HG03135 (cell line): ENCODE data around the gene TUNAR.

Experiments
- ATAC-seq: cut with Tn5 transposase; IDR thresholded peaks from one replicate; pipeline ENCODE4 v1.9.1; 2021; ENCODE audit warnings: mild to moderate bottlenecking, moderate library complexity; ENCODE audit not compliant: unreplicated experiment

The TUNAR gene

GRCh38 chr14:95876761-95877538 lies at the start of gene TUNAR:
Gene TUNAR (plus strand): TSS chr14:95876832.
- ATAC-seq: no peak

- ATAC-seq: no peak
Measured at GRCh38 chr14:95828649-95829265, 47.9 kb upstream of the TUNAR start.

GRCh38 chr14:95829321-95829720 lies 47.3 kb upstream of the TUNAR start:
- no peak for ATAC-seq

GRCh38 chr14:95830386-95830785 lies 46.2 kb upstream of the TUNAR start:
- no peak for ATAC-seq

GRCh38 chr14:95831041-95831440 lies 45.6 kb upstream of the TUNAR start:
- ATAC-seq: no peak

- ATAC-seq: no peak
Measured at GRCh38 chr14:95831468-95831867, 45.2 kb upstream of the TUNAR start.

- ATAC-seq: no peak
Measured at GRCh38 chr14:95832012-95832411, 44.6 kb upstream of the TUNAR start.

- no peak for ATAC-seq
Measured at GRCh38 chr14:95833429-95833828, 43.2 kb upstream of the TUNAR start.

- no peak for ATAC-seq
Measured at GRCh38 chr14:95834496-95834895, 42.1 kb upstream of the TUNAR start.

GRCh38 chr14:95835121-95835730 lies 41.4 kb upstream of the TUNAR start:
- no peak for ATAC-seq

- no peak for ATAC-seq
Measured at GRCh38 chr14:95838862-95839261, 37.8 kb upstream of the TUNAR start.

GRCh38 chr14:95840094-95840700 lies 36.4 kb upstream of the TUNAR start:
- no peak for ATAC-seq

- ATAC-seq: no peak
Measured at GRCh38 chr14:95841668-95842067, 35.0 kb upstream of the TUNAR start.

- ATAC-seq: no peak
Measured at GRCh38 chr14:95849761-95850160, 26.9 kb upstream of the TUNAR start.

- ATAC-seq: no peak
Measured at GRCh38 chr14:95850429-95850828, 26.2 kb upstream of the TUNAR start.

GRCh38 chr14:95855606-95856005 lies 21.0 kb upstream of the TUNAR start:
- ATAC-seq: no peak

- ATAC-seq: no peak
Measured at GRCh38 chr14:95857275-95857674, 19.4 kb upstream of the TUNAR start.

GRCh38 chr14:95858893-95859292 lies 17.7 kb upstream of the TUNAR start:
- no peak for ATAC-seq

GRCh38 chr14:95862243-95862642 lies 14.4 kb upstream of the TUNAR start:
- no peak for ATAC-seq

- ATAC-seq: no peak
Measured at GRCh38 chr14:95863295-95863694, 13.3 kb upstream of the TUNAR start.

- ATAC-seq: no peak
Measured at GRCh38 chr14:95869776-95870175, 6.9 kb upstream of the TUNAR start.

GRCh38 chr14:95870772-95871171 lies 5.9 kb upstream of the TUNAR start:
- no peak for ATAC-seq
